GM12874 (cell line): ENCODE measurements around the gene SYTL1.

Experiments used
- TF ChIP-seq, protein P1 (sequence below): IDR thresholded peaks from 2 replicates; pipeline ENCODE4 v1.5.1; 2011; ENCODE audit warnings: low read depth, mild to moderate bottlenecking, control low read depth, low read length, moderate library complexity; ENCODE audit not compliant: insufficient read depth

The SYTL1 gene

DNA sequence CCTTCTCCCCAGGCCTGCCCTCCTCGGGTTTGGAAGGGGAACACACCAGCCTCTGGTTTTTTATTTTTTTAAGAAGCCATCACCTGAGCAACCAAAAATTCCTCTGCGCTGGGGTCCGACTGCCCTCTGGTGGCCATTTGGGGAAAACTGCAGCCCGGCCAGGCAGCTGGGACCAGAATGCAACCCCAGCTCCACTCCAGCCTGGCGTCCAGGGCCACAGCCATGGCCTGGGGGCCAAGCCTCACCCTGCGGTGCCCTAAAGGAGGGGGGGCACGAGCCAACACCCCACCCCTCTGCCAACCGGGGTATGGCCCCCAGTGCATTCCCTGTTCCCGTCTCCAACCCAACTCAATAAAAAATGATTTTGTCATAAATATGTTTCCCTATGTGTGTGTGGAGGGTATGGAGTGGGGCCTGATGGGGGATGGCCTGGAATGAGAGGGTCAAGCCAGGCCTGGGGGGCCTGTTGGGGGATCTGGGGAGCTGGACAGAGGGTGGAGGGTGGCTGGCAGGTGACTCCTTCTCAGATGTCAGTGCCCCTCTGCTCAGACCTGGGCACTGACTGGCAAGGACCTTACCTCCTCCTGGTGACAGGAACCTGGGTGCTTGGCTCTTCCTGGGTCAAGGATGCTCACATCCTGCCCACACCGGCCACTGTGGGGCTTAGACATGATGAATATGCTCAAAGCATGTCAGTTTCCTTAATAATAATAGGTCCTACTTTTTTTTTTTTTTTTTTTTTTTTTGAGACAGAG is 53.8 kb downstream of the SYTL1 start:
- TF ChIP-seq, protein P1, sequence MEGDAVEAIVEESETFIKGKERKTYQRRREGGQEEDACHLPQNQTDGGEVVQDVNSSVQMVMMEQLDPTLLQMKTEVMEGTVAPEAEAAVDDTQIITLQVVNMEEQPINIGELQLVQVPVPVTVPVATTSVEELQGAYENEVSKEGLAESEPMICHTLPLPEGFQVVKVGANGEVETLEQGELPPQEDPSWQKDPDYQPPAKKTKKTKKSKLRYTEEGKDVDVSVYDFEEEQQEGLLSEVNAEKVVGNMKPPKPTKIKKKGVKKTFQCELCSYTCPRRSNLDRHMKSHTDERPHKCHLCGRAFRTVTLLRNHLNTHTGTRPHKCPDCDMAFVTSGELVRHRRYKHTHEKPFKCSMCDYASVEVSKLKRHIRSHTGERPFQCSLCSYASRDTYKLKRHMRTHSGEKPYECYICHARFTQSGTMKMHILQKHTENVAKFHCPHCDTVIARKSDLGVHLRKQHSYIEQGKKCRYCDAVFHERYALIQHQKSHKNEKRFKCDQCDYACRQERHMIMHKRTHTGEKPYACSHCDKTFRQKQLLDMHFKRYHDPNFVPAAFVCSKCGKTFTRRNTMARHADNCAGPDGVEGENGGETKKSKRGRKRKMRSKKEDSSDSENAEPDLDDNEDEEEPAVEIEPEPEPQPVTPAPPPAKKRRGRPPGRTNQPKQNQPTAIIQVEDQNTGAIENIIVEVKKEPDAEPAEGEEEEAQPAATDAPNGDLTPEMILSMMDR, result peak; percentile 91

- TF ChIP-seq, protein P1, result no peak
These were observed 55.3 kb downstream of the SYTL1 start for GRCh38 chr1:27397110-27397509.

DNA sequence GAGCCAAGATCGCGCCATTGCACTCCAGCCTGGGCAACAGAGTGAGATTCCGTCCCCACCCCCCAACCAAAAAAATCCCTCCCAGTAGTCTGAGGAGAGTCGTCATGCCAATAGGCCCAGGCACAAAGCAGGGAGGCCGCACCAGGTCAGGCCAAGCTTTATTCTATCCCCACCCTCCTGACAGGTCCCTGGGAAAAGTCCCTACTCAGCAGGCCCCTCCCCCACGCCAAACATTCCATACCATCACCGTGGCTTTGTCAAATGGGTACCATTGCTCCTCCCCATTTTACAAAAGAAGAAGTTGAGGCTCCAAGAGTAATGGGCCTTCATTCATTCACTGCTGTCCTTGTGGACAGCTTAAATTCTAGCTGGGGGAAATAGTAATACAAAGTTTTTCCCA is 55.9 kb downstream of the SYTL1 start:
- TF ChIP-seq, protein P1, result no peak

DNA sequence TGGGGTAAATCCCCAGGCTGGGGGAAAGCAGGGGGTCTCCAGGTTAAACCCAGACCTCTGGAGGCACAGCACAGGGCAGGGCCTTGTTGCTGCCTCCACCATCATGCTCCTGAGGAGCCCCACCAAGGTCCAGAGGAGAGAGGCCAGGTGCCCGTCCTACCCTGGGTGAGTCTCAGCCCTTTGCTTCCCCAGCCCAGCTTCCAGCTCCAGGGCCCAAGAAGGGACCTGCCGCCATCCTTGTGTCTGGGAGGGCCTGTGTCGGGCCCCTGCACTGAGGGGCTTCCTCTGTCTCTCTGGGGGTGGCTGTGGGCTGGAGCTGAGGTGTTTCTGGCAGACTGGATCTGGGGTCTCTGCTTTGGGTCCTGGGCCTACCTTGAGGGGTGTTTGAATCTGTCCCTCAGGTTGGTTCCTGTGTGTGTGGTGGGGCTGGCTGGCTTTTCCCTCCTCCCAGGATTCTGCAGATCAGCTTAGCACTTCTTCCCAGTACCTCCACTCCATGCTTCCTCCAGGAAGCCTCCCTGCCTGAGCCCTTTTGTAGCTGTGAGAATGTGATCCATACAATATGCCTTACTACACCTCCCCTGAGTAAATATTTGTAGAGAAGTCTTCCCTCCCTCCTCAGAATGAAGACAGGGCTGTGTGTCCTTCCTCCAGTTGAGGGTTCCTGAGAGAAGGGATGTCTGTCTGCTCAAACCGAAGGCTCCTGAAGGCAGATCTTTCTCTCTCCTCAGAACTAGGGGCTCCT is 56.8 kb downstream of the SYTL1 start:
- TF ChIP-seq, protein P1, result no peak

- TF ChIP-seq, protein P1, result no peak
These were observed 57.6 kb downstream of the SYTL1 start for GRCh38 chr1:27399251-27400025.

DNA sequence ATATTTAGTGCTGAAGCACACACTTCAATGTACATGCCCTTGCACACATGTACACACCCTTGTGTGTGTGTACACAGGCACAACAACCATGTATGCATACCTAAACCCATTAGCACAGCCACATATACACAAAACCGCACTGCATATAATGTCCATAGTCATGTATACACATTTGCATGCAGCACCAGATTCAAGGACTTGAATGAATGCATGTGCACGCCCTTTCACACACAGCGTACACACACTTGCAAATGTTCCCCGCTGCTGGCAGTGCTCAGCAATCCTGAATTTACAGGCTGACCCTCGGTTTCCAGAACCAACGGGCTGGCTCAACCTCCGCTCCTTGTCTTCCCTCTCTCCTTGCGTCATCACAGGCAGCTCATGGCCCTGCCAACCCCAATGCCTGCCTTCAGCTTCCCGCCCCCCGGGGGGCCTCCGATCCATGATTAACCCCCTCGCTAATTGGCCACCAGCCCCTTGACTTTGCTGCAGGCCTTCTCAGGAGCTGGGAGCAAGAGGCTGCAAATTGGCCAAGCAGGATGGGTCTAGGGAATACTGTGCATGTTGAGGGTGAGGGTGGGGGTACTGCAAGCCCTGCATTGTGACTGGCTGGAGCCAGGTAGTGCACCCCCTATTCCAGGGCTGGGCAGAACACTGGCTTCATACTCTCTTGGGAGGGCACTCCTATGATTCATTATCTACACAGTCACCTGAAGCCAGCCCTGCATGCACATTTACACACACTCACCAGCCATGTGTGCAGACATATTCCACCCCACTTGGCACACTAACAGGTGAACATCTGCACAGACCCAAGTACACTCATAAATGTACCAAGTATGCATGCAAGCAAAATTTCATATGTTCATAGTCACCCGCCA is 58.5 kb downstream of the SYTL1 start:
- TF ChIP-seq, protein P1, result no peak
